Activated CD8-positive, alpha-beta memory T cell treated with anti-CD3 and anti-CD28 coated beads, Interleukin-2, amount 50 U/mL, for 24 hours (primary cell): ENCODE data around the gene KCNK18.

Experiments used
- DNase-seq: peaks from one replicate; pipeline ENCODE4 v3.0.0-alpha.2; 2020; ENCODE audit errors: extremely low read depth

The KCNK18 gene

GRCh38 chr10:117197189-117197588 is at the start of gene KCNK18:
TSS of gene KCNK18 (plus strand) at chr10:117197489. CDS start at chr10:117197489, 0 bp downstream.
- no peak for DNase-seq

DNA sequence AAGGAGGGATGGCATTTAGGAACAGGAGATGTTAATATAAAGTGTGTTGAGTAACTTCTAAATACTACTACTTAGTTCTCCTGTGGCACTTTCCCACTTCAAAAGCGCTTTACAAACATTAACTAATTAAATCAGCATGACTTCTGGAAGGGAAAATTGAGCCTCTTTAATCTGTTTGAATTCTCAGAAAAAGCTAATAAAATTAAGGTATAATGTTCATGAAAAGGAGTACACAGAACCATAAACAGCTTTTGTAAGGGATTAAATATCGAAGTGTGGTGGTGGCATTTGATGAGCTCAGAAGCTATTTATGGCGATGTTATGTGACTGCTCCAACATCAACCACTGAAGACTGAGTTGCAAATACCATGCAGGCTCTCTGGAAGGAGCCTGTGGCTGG is 49.0 kb upstream of the KCNK18 start:
- DNase-seq = no peak

DNA sequence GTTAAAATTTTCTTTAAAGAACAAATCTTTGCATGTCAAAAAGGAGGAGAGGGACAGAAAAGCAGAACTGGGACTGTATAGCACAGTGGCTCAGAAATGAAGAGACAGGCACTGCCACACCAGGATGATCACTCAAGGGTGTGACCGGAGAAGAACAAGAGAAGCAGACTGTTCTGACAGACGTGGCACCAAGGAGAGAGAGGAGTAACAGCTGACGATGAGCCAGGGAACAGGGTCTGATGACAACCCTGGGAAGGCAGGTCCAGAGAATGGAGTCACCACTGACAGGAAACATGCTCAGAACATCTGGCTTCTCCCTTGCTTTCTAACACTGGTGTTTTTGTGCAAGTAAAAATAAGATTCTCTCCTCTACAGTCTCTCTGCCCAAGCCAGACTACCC is 44.6 kb upstream of the KCNK18 start:
- DNase-seq = no peak

GRCh38 chr10:117158297-117158696 is 39.0 kb upstream of the KCNK18 start:
- no peak for DNase-seq

GRCh38 chr10:117159390-117159789 is 37.9 kb upstream of the KCNK18 start:
- no peak for DNase-seq

DNA sequence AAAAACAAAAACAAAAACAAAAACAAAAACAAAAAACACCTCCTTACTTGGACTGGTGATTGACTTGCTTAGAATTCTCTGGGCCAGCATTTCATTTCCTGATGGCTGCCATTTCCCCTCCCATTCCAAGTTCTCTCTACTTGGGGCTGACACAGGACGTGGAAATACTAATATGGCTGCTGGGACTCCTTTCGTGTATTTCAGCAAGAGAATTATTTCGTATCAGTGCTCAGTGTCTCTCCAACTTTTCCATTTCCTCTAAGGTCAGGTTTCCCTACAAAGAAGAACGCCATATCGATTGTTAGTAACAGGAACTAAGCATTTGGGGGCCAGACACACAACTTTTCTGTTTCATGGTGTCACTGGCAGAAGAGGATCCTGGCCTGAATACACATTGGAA is 36.7 kb upstream of the KCNK18 start:
- no peak for DNase-seq

- DNase-seq = no peak
These were observed 35.8 kb upstream of the KCNK18 start for GRCh38 chr10:117161386-117162033.

- no peak for DNase-seq
These were observed 34.9 kb upstream of the KCNK18 start for GRCh38 chr10:117162093-117163060.

- DNase-seq = no peak
These were observed 34.0 kb upstream of the KCNK18 start for GRCh38 chr10:117163061-117163953.

DNA sequence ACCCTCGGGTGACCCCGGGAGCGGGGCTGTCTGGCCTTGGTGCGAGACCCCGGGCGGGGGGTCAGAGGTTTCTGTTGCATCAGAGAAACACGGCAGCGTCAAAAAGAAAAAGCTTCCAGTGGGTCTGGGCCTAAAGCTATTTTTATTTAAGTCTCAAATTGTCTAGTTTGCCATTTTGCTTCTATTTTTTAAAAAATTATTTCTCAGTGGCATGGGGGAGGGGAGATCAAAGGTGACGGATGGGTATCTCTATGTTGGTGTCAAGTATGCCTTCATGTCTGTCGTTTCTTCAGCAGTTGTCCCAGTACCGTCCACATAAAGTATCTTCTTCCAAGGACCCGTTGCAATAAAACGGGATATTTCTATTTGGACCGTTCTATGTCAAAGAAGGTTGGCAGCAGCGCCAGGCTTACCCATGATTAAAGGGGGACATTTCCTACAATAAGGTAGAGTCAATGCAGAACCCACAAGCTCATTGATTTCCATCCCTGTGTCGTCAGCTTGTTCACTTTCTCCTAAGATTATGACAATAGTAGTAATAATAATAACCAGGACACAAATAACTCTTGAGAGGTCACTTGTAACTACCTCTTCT is 33.2 kb upstream of the KCNK18 start:
- DNase-seq = no peak

- DNase-seq = no peak
These were observed 32.4 kb upstream of the KCNK18 start for GRCh38 chr10:117164592-117165537.

- DNase-seq = no peak
These were observed 31.5 kb upstream of the KCNK18 start for GRCh38 chr10:117165538-117166417.

GRCh38 chr10:117166418-117167345 is 30.6 kb upstream of the KCNK18 start:
- DNase-seq = no peak

DNA sequence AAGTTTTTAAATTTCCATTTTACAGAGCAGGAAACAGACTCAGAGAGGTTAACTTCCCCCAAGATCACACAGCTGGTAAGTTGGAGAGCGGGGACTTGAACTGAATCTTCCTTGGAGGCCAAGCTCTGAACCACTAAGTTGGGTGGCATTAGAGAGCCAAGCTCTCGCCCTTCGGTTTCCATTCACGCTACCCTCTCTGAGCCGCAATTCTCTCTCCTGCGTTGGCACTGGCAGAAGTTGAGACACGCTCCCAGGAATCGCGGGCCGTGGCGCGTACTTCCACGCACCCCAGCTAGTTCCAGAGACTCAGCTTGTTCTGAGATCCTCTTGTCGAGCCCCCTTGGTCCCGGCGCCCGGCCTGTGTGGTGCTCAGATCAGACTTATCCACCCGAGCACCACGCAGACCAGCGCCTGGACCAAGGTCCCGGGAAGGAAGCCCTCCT is 29.9 kb upstream of the KCNK18 start:
- no peak for DNase-seq

DNA sequence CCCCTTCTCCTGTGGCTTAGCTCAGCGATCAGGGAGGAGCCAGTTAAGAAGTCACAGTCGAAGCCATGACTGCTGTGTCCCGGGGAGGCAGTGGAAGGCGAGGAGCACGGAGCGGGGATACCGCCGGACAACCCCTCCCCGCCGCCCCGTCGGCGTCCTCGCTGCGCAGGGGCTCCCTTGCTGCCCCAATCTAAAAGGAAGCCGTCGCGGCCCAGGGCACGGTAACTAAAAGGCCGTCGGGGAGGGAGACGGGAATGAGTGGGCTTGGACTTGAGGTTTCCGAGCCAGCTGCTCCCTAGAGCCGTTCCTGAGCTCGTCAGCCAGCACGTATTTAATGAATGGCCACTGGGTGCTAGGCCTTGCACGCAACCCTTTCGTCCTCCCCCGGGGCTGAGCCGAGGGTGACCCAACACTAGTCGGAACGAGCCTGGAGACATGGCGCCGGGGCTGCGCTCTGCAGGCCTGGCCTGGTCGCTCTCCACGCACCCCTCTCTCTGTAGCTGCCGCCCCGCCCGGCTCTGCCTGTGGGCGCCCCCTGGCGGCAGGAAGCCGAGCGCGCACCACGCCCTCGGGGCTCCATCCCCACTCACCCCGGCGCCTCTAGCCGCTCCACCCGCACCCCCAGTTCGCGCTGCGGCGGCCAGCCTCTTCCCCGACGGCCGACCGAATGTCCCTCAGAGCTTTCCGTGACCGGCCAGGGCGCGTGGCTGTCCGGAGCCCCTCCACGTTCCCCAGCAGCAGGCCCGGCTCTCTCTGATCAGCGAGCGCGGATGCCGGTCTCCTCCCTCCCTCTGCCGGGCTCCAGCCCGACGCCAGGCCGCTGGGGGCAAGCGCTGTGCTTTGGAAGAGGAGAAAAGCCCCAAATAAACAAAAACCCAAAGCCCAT is 29.3 kb upstream of the KCNK18 start:
- DNase-seq = no peak

DNA sequence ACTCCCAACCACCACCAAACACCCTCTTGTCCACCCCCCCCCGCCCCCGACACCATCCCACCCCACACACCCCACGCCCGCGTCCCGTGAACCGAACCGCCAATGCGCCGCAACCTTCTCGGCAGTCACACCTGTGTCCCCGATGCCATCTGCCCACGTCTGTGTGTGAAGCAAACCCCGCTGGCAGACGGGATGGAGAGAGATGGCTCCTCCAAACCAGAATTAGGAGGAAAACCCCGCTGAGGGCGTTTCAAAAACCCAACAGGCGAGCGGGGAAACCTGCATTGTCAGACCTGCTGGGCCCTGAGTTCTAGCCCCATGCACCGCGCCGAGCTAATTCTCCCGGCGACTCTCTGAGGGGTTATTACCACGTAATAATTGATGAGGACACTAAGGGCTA is 28.6 kb upstream of the KCNK18 start:
- DNase-seq = no peak

DNA sequence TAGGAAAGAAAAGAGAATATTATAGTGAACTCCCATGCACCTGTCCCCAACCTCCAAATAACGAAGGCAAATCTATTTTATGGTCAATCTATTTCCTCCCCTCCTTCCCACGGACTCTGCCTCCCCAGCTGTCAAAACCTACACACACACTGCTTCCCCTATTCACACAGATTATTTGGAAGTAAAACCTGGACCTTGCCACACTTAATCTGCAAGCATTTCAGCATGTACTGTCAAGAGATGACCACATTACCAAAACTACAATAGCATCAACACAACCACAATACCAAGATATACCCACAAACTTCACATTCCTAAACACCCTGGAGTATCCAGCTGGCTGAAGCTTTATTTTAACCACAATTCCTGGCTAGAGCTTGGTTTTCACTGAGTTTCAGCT is 27.8 kb upstream of the KCNK18 start:
- no peak for DNase-seq
